GM12873 (cell line): Measurements from ENCODE around the gene CD82.

ENCODE experiments used
- TF ChIP-seq, protein P1 (sequence below): IDR thresholded peaks from 2 replicates; pipeline ENCODE4 v1.5.1; 2012; ENCODE audit warnings: low read depth, mild to moderate bottlenecking, moderate library complexity, low read length, control low read depth; ENCODE audit not compliant: insufficient read depth; ENCODE audit errors: missing control alignments

Gene CD82

DNA sequence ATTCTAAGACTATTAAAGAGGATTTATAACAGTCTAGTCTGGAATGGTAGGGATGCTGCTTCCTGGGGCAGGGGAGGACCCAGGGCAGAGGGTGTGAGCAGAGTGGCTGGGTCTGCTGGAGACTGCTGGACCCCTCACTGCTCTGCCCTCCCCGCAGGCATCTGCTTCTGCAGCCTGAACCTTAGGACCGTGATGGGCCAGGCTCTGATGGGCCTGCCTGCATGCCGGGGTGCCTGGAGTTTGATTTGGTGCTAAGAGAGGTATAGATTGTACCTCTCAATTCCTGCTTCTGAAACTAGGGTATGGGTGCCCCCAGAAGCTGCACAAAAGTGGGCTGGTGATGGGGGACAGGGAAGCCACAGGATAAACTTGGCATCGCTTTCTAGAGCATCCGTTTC, 54.9 kb downstream of the CD82 start:
- TF ChIP-seq, protein P1, sequence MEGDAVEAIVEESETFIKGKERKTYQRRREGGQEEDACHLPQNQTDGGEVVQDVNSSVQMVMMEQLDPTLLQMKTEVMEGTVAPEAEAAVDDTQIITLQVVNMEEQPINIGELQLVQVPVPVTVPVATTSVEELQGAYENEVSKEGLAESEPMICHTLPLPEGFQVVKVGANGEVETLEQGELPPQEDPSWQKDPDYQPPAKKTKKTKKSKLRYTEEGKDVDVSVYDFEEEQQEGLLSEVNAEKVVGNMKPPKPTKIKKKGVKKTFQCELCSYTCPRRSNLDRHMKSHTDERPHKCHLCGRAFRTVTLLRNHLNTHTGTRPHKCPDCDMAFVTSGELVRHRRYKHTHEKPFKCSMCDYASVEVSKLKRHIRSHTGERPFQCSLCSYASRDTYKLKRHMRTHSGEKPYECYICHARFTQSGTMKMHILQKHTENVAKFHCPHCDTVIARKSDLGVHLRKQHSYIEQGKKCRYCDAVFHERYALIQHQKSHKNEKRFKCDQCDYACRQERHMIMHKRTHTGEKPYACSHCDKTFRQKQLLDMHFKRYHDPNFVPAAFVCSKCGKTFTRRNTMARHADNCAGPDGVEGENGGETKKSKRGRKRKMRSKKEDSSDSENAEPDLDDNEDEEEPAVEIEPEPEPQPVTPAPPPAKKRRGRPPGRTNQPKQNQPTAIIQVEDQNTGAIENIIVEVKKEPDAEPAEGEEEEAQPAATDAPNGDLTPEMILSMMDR, result no peak

DNA sequence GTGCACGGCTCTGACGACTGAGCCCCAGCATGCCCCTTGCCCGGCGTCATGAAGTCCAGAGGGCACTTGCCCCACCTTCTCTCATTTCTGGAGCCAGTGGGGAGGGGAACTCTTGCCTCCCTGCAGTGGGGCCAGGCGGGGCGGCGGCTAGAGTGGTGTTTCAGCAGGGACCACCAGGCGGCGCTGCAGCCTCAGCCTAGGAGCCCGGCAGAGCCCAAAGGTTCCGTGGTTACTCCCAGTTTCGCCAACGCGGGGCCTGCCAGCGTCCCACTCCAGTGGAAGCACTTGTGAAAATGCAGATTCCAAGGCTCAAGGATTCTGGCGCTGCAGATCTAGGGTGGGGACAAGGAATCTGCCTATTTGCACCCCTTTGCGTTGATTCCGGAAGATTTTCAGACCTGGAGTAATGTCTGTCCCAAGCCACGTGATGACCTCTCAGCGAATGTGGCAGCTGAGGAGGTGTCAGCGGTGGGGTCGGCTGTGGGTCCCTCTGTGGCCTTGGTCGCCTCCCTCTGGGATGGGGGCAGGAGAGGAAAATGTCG, 55.7 kb downstream of the CD82 start:
- TF ChIP-seq, protein P1, result peak; percentile 88

DNA sequence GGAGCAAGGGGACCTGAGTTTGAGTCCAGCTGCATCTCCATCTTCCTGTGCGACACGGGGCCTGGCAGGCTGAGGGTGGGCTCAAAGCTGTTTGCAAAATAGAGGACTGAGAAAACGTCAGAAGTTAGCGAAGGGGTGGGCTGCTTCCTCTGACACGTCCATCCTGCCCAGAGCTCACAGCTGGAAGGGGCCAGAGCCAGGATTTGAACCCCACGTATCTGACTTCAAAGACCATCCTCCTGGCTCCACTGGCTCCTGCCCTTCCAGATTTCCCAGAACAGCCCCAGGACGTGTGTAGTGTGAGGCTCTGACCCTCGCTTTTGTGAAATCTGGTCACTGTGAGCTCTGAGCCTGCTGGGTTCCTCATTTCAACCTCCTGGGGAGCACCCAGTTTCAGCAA, 56.3 kb downstream of the CD82 start:
- TF ChIP-seq, protein P1, result no peak

DNA sequence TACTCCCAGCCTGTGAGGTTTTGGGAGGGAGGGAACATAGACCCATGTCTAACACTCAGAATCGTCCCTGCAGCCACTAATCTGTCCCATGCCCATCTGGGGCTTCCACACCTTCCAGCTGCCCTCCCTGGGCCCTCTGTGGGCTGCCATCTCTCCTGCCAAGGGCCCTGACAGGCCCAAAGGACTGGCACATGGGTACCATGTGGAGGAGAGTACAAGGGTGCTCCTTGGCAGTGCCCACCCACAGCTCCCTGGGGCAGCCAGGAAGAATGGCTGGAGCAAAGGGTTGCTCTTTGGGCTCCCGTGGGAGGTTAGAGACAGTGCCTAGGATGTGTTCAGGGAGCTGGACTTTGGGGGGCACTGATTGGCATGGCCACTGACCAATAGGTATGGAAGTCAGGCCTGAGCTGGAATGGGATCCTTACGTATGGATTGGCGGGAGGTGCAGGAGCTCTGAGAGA, 56.8 kb downstream of the CD82 start:
- TF ChIP-seq, protein P1, result no peak

DNA sequence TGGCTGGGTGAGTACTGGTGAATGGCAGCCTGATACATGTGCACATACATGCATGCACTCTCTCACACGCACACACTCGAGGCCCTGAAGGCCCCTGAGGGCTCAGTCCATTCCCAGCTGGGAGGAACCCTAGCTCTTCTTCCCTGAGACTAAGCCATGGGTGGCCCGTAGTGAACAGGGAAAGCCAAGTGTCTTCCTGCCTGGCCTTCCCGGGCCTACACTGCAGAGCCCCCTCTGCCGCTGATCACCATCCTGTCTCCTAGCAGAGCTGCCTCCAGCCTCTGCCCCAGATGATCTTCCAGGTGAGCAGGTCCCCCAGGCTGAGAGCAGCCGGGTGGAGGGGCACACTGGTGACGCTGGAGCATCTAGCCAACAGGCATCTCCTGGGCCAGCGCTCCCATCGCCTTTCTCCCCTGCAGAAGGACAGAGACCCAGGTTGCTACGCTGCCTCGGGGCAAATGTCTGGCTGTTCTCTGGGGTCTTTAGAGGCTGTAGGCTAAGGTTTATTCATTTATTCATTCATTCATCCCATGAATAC, 57.3 kb downstream of the CD82 start:
- TF ChIP-seq, protein P1, result no peak

DNA sequence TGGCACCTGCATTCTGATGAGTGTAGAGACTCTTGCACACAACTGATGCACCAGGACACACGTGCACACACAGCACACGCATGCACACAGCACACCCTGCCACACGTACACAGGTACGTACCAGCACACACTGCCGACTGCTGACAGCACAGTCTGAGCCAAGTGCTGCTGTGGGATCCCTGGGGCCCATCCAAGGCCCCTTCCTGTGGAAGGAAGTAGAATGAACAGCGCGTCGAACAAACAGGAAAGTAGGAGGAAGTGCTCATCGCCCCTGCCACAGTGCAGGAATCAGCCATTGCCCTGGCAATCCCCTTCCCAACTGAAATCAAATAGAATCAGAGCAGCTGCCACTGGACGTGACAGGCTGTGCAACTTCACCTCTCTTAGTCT, 57.9 kb downstream of the CD82 start:
- TF ChIP-seq, protein P1, result no peak

DNA sequence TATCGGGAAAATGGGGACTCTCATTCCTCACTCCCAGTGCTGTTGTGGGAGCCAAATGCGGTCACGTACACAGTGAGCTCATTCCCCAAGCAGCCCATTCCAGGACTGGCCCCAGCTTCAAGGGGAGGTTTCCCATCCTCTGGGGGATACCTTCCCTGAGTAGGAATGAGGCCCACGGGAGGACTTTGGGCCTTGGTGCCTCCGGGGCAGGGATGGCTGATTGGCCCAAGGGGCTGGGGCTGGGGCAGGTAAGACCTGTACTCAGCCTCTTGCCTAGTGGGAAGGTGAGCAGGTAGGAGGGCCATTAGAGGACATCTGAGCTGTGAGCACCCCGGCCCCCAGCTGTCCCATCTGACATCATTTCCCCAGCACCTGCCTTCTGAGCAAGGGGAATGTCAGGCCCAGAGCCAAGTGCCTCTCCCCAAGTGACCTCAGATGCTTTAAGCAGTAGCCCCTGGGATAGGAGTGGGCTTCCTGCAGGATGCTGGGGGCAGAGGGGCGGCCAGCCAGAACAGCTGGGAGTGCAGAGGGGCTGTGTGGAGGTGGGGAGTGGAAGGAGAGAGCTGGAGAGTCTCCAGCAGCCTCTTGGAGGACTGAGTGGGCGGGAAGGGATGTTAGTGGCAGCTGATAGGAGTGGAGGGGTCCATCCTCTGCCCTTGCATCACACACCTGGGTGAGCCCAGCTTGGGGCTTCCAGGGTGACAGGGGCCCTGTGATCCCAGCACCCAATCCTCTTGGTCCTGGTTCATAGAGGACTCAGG, 58.4 kb downstream of the CD82 start:
- TF ChIP-seq, protein P1, result no peak
